ENCODE data around the gene VEZT.

GRCh38 chr12:95217377-95218149 is at the start of gene VEZT, which contains the start of gene FGD6:
- TF ChIP-seq CTCF (conservative IDR thresholded peaks at IDR 0.05; ENCODE audit: low read depth, low read length), result peak; percentile 55
- no peak for TF ChIP-seq EZH2 (IDR thresholded peaks at IDR 0.05; ENCODE audit: borderline replicate concordance, low read depth, low read length, poor library complexity, severe bottlenecking)

All from A673 (cell line).